ENCODE measurements around the gene VIPR1. TPM values are rescaled to one million over a fixed set of nuclear protein-coding genes. Genes with fewer than 3 reads are reported as not detected.
A peak's percentile ranks its signal among the peaks of the same experiment; 100 is the strongest.

Gene VIPR1
- total RNA-seq, 2 donors from 2014 or later = 74.2 to 98.0 TPM

- peaks cover 5% of the 10 kb centered on the region for H3K4me1 ChIP-seq
- no peak overlapping the region for H3K4me3 ChIP-seq
- no peak for TF ChIP-seq CTCF (IDR thresholded peaks at IDR 0.05)
- no peaks in the 10 kb centered on the region for H3K36me3 ChIP-seq
- no peak overlapping the region for H3K27ac ChIP-seq
- intact Hi-C loops (cut with DNase I) = no loop called here
- H3K9ac ChIP-seq (ENCODE audit: low read depth in 2 of 2, low read length in 2 of 2) = no peak overlapping the region
- DNase-seq = peak; percentile 15
- peaks cover 26% of the 10 kb centered on the region for H3K27me3 ChIP-seq
- H3K9me3 ChIP-seq = no peaks in the 10 kb centered on the region
These were observed 2.4 kb upstream of the VIPR1 start for GRCh38 chr3:42500091-42500490.

- H3K36me3 ChIP-seq = no peaks in the 10 kb centered on the region
- no peak overlapping the region for H3K9ac ChIP-seq (ENCODE audit: low read depth in 2 of 2, low read length in 2 of 2)
- no peak for TF ChIP-seq CTCF (IDR thresholded peaks at IDR 0.05)
- peaks cover 26% of the 10 kb centered on the region for H3K27me3 ChIP-seq
- no peak overlapping the region for H3K27ac ChIP-seq
- intact Hi-C loops (cut with DNase I) = no loop called here
- DNase-seq = no peak
- peak overlapping the region; percentile 54 for H3K4me3 ChIP-seq
- H3K9me3 ChIP-seq = no peaks in the 10 kb centered on the region
- H3K4me1 ChIP-seq = peaks cover 5% of the 10 kb centered on the region
These were observed 1.5 kb upstream of the VIPR1 start for GRCh38 chr3:42500909-42501308.

GRCh38 chr3:42501321-42501680 is 1.1 kb upstream of the VIPR1 start:
- Histone ChIP-seq H3K27me3 (peaks cover 26% of the 10 kb centered on the region), H3K4me1 (peaks cover 5% of the 10 kb centered on the region), H3K9me3 (no peaks in the 10 kb centered on the region), H3K36me3 (no peaks in the 10 kb centered on the region), H3K27ac (no peak overlapping the region), H3K9ac (ENCODE audit: low read depth in 2 of 2, low read length in 2 of 2) (peak overlapping the region; percentile 47 to 73), H3K4me3 (peak overlapping the region; percentile 54)
- TF ChIP-seq CTCF (IDR thresholded peaks at IDR 0.05) = no peak
- peak; percentile 25 for DNase-seq
- intact Hi-C loops (cut with DNase I) = no loop called here

GRCh38 chr3:42501681-42502428 is 588 bp upstream of the VIPR1 start:
- peak; percentile 77 for TF ChIP-seq CTCF (IDR thresholded peaks at IDR 0.05)
- Histone ChIP-seq H3K9me3 (no peaks in the 10 kb centered on the region), H3K9ac (ENCODE audit: low read depth in 2 of 2, low read length in 2 of 2) (peak overlapping the region; percentile 47 to 73), H3K4me1 (peaks cover 5% of the 10 kb centered on the region), H3K36me3 (no peaks in the 10 kb centered on the region), H3K27me3 (peaks cover 26% of the 10 kb centered on the region), H3K4me3 (peak overlapping the region; percentile 54), H3K27ac (peak overlapping the region; percentile 73)
- intact Hi-C loops (cut with DNase I) = no loop called here
- peak; percentile 86 for DNase-seq

- Histone ChIP-seq H3K27ac (peak overlapping the region; percentile 93), H3K9ac (ENCODE audit: low read depth in 2 of 2, low read length in 2 of 2) (peak overlapping the region; percentile 59 to 95), H3K27me3 (peaks cover 26% of the 10 kb centered on the region), H3K4me1 (peaks cover 9% of the 10 kb centered on the region), H3K4me3 (peak overlapping the region; percentile 54), H3K36me3 (no peaks in the 10 kb centered on the region), H3K9me3 (no peaks in the 10 kb centered on the region)
- peak; percentile 40 for DNase-seq
- no peak for TF ChIP-seq CTCF (IDR thresholded peaks at IDR 0.05)
- intact Hi-C loops (cut with DNase I) = no loop called here
These were observed 945 bp downstream of the VIPR1 start for GRCh38 chr3:42503251-42503924.

All from colonic mucosa (tissue), 4 donors.